GM23338 (cell line): ENCODE data around the gene IGSF9B. TPM values are rescaled to one million over a fixed set of nuclear protein-coding genes. Genes with fewer than 3 reads are reported as not detected.

Source experiments
- ATAC-seq: fragments of 200-7000 bp; cut with Tn5 transposase; 3 replicates; pipeline ENCODE4 v1.9.1; 2020
- DNase-seq: peaks from one replicate; pipeline ENCODE4 v3.0.0-alpha.2; 2015; ENCODE audit warnings: low spot score
- H2AFZ ChIP-seq: fragments of 200-600 bp; sonication (generic); 2 replicates; pipeline ENCODE4 v1.8.0; 2016; ENCODE audit warnings: antibody characterized with exemption, mild to moderate bottlenecking, moderate library complexity
- H3F3A ChIP-seq: fragments of 200-600 bp; sonication (generic); replicated peaks from 2 replicates; pipeline ENCODE4 v1.8.0; 2017; ENCODE audit warnings: antibody characterized with exemption, mixed run types, low read depth
- H3K27ac ChIP-seq: fragments of 200-600 bp; sonication (generic); 2 replicates; pipeline ENCODE4 v1.6.1; 2016; ENCODE audit warnings: low read depth
- H3K27me3 ChIP-seq: fragments of 200-600 bp; sonication (generic); 2 replicates; pipeline ENCODE4 v1.8.0; 2016; ENCODE audit warnings: mild to moderate bottlenecking, mixed run types, moderate library complexity; ENCODE audit not compliant: insufficient read depth
- H3K36me3 ChIP-seq: fragments of 200-600 bp; sonication (generic); 2 replicates; pipeline ENCODE4 v1.8.0; 2016; ENCODE audit warnings: mild to moderate bottlenecking; ENCODE audit not compliant: insufficient read depth
- H3K4me1 ChIP-seq: fragments of 200-600 bp; sonication (generic); 2 replicates; pipeline ENCODE4 v1.8.0; 2016; ENCODE audit warnings: mild to moderate bottlenecking, moderate library complexity; ENCODE audit not compliant: insufficient read depth
- H3K4me2 ChIP-seq: fragments of 200-600 bp; sonication (generic); 2 replicates; pipeline ENCODE4 v1.7.1; 2017; ENCODE audit warnings: mixed run types
- H3K4me3 ChIP-seq: fragments of 200-600 bp; sonication (generic); 2 replicates; pipeline ENCODE4 v1.6.1; 2016; ENCODE audit warnings: mixed run types
- H3K79me2 ChIP-seq: fragments of 200-600 bp; sonication (generic); replicated peaks from 2 replicates; pipeline ENCODE4 v1.8.0; 2017; ENCODE audit warnings: mild to moderate bottlenecking; ENCODE audit not compliant: insufficient read depth
- H3K9me2 ChIP-seq: fragments of 200-600 bp; sonication (generic); 2 replicates; pipeline ENCODE4 v1.8.0; 2017; ENCODE audit not compliant: insufficient read depth
- H4K20me1 ChIP-seq: fragments of 200-600 bp; sonication (generic); replicated peaks from 2 replicates; pipeline ENCODE4 v1.8.0; 2017; ENCODE audit warnings: mild to moderate bottlenecking; ENCODE audit not compliant: insufficient read depth
- H3K27ac Mint-ChIP-seq: 2 replicates; pipeline ENCODE4 v1.8.0; 2020; ENCODE audit warnings: inconsistent platforms, mild to moderate bottlenecking, moderate library complexity, mixed read lengths
- H3K27me3 Mint-ChIP-seq: 3 replicates; pipeline ENCODE4 v1.8.0; 2022; ENCODE audit warnings: low read depth, mild to moderate bottlenecking, moderate library complexity, mixed read lengths, inconsistent platforms; ENCODE audit not compliant: insufficient read depth, poor library complexity
- H3K36me3 Mint-ChIP-seq: 3 replicates; pipeline ENCODE4 v1.8.0; 2021; ENCODE audit warnings: low read depth, mild to moderate bottlenecking, inconsistent platforms, moderate library complexity, mixed read lengths
- H3K4me1 Mint-ChIP-seq: 3 replicates; pipeline ENCODE4 v1.8.0; 2020; ENCODE audit warnings: mild to moderate bottlenecking, inconsistent platforms, mixed read lengths
- H3K4me3 Mint-ChIP-seq: 3 replicates; pipeline ENCODE4 v1.8.0; 2021; ENCODE audit warnings: moderate library complexity, mild to moderate bottlenecking, inconsistent platforms, mixed read lengths
- H3K9me3 Mint-ChIP-seq: 3 replicates; pipeline ENCODE4 v1.8.0; 2020; ENCODE audit warnings: moderate library complexity, mild to moderate bottlenecking, inconsistent platforms, mixed read lengths
- CREB1 ChIP-seq: fragments of 250-450 bp; sonication (Bioruptor Pico); IDR thresholded peaks from 2 replicates; pipeline ENCODE4 v1.5.0; 2020; ENCODE audit warnings: low read depth, mild to moderate bottlenecking, moderate library complexity
- EZH2 ChIP-seq: fragments of 200-600 bp; sonication (generic); IDR thresholded peaks from one replicate; pipeline ENCODE4 v1.8.0; 2017; ENCODE audit warnings: antibody characterized with exemption, mild to moderate bottlenecking, low read depth; ENCODE audit not compliant: unreplicated experiment
- EZH2phosphoT487 ChIP-seq: fragments of 200-600 bp; sonication (generic); IDR thresholded peaks from one replicate; pipeline ENCODE4 v1.8.1; 2018; ENCODE audit warnings: antibody characterized with exemption; ENCODE audit not compliant: unreplicated experiment
- JUNB ChIP-seq: IDR thresholded peaks from one replicate; pipeline ENCODE4 v1.6.1; 2016; ENCODE audit warnings: antibody characterized with exemption; ENCODE audit not compliant: unreplicated experiment
- NANOG ChIP-seq: IDR thresholded peaks from 2 replicates; pipeline ENCODE4 v1.6.1; 2016; ENCODE audit warnings: antibody characterized with exemption, borderline replicate concordance
- POLR2AphosphoS5 ChIP-seq: IDR thresholded peaks from 2 replicates; pipeline ENCODE4 v1.6.1; 2016; ENCODE audit warnings: antibody characterized with exemption, low read depth
- STAT1 ChIP-seq: IDR thresholded peaks from one replicate; pipeline ENCODE4 v1.6.1; 2016; ENCODE audit warnings: antibody characterized with exemption; ENCODE audit not compliant: unreplicated experiment
- ZNF331 ChIP-seq: fragments of 250-450 bp; sonication (Bioruptor Pico); IDR thresholded peaks from 2 replicates; pipeline ENCODE4 v1.5.0; 2020; ENCODE audit warnings: low read depth, mild to moderate bottlenecking, moderate library complexity
- polyA plus RNA-seq: library from polyadenylated mRNA; unstranded; fragments of >200 nt; fragmentation: Nextera tagmentation; extraction: Ambion mirVana; gene quantifications from 2 replicates; pipeline ENCODE4 v1.2.1, GENCODE V29; 2016
- total RNA-seq: library from RNA; depleted of rRNA; stranded (reverse); fragments of >200 nt; shearing (Covaris generic); gene quantifications from 2 replicates; pipeline ENCODE4 v1.2.3, GENCODE V29; 2014
- TF ChIP-seq, protein P1 (sequence below): fragments of 250-450 bp; sonication (Bioruptor Pico); IDR thresholded peaks from 2 replicates; pipeline ENCODE4 v1.5.0; 2020; ENCODE audit warnings: mild to moderate bottlenecking, moderate library complexity
- TF ChIP-seq, protein P2 (sequence below): IDR thresholded peaks from one replicate; pipeline ENCODE4 v1.6.1; 2018; ENCODE audit warnings: antibody characterized with exemption; ENCODE audit not compliant: unreplicated experiment

Gene IGSF9B
- total and polyA plus RNA-seq, 2 experiments from 2014 or later: 8.7 to 51.2 TPM

DNA sequence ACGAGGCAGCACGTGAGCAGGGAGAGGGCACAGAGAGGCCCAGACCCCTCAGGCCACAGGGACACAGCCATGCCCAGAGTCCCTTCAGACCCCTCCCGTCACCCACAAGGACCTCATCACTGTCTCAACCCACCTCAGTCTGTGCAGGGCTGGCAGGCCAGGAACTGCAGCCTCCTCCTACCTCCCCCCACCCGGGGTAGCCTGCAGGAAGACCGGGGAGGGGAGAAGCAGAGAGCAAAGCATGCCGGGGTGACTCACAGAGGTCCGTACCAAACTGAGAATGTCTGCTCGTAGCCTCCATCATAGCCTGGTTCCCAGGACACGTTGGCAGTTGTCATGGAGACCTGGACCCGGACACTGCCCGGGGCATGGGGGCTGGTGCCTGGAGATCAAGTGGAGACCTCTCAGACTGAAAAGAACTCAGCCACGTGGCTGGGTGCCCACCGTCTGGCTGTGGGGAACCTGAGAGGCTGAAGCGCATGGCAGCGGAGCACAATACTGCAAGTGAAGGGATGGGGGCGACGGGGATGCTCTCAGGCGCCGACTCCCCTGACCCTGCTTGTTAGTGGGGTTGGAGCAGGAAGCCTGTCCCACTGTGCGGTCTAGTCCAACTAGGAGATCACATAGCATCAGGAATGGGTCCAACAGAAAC is 27.2 kb downstream of the IGSF9B start (continued):
- TF ChIP-seq, protein P1, sequence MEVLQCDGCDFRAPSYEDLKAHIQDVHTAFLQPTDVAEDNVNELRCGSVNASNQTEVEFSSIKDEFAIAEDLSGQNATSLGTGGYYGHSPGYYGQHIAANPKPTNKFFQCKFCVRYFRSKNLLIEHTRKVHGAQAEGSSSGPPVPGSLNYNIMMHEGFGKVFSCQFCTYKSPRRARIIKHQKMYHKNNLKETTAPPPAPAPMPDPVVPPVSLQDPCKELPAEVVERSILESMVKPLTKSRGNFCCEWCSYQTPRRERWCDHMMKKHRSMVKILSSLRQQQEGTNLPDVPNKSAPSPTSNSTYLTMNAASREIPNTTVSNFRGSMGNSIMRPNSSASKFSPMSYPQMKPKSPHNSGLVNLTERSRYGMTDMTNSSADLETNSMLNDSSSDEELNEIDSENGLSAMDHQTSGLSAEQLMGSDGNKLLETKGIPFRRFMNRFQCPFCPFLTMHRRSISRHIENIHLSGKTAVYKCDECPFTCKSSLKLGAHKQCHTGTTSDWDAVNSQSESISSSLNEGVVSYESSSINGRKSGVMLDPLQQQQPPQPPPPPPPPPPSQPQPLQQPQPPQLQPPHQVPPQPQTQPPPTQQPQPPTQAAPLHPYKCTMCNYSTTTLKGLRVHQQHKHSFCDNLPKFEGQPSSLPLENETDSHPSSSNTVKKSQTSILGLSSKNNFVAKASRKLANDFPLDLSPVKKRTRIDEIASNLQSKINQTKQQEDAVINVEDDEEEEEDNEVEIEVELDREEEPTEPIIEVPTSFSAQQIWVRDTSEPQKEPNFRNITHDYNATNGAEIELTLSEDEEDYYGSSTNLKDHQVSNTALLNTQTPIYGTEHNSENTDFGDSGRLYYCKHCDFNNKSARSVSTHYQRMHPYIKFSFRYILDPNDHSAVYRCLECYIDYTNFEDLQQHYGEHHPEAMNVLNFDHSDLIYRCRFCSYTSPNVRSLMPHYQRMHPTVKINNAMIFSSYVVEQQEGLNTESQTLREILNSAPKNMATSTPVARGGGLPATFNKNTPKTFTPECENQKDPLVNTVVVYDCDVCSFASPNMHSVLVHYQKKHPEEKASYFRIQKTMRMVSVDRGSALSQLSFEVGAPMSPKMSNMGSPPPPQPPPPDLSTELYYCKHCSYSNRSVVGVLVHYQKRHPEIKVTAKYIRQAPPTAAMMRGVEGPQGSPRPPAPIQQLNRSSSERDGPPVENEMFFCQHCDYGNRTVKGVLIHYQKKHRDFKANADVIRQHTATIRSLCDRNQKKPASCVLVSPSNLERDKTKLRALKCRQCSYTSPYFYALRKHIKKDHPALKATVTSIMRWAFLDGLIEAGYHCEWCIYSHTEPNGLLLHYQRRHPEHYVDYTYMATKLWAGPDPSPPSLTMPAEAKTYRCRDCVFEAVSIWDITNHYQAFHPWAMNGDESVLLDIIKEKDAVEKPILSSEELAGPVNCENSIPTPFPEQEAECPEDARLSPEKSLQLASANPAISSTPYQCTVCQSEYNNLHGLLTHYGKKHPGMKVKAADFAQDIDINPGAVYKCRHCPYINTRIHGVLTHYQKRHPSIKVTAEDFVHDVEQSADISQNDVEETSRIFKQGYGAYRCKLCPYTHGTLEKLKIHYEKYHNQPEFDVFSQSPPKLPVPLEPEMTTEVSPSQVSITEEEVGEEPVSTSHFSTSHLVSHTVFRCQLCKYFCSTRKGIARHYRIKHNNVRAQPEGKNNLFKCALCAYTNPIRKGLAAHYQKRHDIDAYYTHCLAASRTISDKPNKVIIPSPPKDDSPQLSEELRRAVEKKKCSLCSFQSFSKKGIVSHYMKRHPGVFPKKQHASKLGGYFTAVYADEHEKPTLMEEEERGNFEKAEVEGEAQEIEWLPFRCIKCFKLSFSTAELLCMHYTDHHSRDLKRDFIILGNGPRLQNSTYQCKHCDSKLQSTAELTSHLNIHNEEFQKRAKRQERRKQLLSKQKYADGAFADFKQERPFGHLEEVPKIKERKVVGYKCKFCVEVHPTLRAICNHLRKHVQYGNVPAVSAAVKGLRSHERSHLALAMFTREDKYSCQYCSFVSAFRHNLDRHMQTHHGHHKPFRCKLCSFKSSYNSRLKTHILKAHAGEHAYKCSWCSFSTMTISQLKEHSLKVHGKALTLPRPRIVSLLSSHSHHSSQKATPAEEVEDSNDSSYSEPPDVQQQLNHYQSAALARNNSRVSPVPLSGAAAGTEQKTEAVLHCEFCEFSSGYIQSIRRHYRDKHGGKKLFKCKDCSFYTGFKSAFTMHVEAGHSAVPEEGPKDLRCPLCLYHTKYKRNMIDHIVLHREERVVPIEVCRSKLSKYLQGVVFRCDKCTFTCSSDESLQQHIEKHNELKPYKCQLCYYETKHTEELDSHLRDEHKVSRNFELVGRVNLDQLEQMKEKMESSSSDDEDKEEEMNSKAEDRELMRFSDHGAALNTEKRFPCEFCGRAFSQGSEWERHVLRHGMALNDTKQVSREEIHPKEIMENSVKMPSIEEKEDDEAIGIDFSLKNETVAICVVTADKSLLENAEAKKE: no peak

DNA sequence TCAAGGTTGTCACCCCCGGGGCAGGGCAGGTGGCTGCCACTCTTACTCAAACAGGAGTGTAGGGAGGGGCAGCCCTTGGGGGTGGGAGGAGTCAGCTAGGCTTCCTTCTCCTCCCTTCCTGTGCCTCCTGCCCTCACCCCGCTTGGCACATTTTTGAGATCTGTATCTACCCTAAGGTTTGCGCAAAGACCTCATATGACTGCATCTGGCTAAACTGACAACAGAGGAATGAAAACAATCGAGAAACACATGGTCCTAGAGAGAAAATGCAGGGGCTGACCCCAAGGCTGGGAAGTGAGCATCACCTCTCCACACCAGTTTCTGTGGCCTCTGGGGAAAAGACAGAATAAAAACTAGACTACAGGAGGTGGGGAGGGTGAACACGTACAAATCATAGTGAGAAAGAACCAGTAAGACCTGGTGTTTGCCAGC is 28.1 kb downstream of the IGSF9B start:
- Histone ChIP-seq H3K9me2 (no peaks in the 10 kb centered on the region), H3K79me2 (no peaks in the 10 kb centered on the region), H2AFZ (no peak overlapping the region), H4K20me1 (no peaks in the 10 kb centered on the region; the same call in 1 of the 2 replicates), H3F3A (no peaks in the 10 kb centered on the region), H3K4me1 (no peaks in the 10 kb centered on the region), H3K36me3 (peaks cover 12% of the 10 kb centered on the region), H3K4me3 (no peak overlapping the region), H3K27me3 (no peaks in the 10 kb centered on the region), H3K27ac (no peak overlapping the region), H3K4me2 (no peak overlapping the region)
- H3K36me3 Mint-ChIP-seq: peaks cover 56% of the 10 kb centered on the region
- no peak overlapping the region for H3K4me3 Mint-ChIP-seq
- peak; percentile 11 for ATAC-seq
- H3K4me1 Mint-ChIP-seq: peaks cover 10% of the 10 kb centered on the region
- no peak overlapping the region for H3K27ac Mint-ChIP-seq
- H3K27me3 Mint-ChIP-seq: peaks cover 3% of the 10 kb centered on the region
- peak; percentile 28 for DNase-seq
- H3K9me3 Mint-ChIP-seq: no peaks in the 10 kb centered on the region
- TF ChIP-seq, protein P2, sequence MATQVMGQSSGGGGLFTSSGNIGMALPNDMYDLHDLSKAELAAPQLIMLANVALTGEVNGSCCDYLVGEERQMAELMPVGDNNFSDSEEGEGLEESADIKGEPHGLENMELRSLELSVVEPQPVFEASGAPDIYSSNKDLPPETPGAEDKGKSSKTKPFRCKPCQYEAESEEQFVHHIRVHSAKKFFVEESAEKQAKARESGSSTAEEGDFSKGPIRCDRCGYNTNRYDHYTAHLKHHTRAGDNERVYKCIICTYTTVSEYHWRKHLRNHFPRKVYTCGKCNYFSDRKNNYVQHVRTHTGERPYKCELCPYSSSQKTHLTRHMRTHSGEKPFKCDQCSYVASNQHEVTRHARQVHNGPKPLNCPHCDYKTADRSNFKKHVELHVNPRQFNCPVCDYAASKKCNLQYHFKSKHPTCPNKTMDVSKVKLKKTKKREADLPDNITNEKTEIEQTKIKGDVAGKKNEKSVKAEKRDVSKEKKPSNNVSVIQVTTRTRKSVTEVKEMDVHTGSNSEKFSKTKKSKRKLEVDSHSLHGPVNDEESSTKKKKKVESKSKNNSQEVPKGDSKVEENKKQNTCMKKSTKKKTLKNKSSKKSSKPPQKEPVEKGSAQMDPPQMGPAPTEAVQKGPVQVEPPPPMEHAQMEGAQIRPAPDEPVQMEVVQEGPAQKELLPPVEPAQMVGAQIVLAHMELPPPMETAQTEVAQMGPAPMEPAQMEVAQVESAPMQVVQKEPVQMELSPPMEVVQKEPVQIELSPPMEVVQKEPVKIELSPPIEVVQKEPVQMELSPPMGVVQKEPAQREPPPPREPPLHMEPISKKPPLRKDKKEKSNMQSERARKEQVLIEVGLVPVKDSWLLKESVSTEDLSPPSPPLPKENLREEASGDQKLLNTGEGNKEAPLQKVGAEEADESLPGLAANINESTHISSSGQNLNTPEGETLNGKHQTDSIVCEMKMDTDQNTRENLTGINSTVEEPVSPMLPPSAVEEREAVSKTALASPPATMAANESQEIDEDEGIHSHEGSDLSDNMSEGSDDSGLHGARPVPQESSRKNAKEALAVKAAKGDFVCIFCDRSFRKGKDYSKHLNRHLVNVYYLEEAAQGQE: no peak
- no peak for TF ChIP-seq NANOG
- no peak for TF ChIP-seq JUNB
- TF ChIP-seq EZH2: no peak
- TF ChIP-seq CREB1 (CRISPR knock-in tag): no peak
- TF ChIP-seq POLR2AphosphoS5: no peak
- no peak for TF ChIP-seq STAT1
- no peak for TF ChIP-seq ZNF331 (CRISPR knock-in tag)
- no peak for TF ChIP-seq EZH2phosphoT487
